SK-N-MC (cell line): ENCODE data around the gene ODF4.

ENCODE experiments used
- DNase-seq: peaks from one replicate; pipeline ENCODE4 v3.0.0-alpha.2; 2011; ENCODE audit warnings: low read depth, low spot score
- H3K27ac ChIP-seq: fragments of 200-600 bp; sonication (generic); 2 replicates; pipeline ENCODE4 v1.5.1; 2016; ENCODE audit warnings: mixed run types
- H3K36me3 ChIP-seq: fragments of 200-600 bp; sonication (generic); 2 replicates; pipeline ENCODE4 v1.6.1; 2017; ENCODE audit warnings: antibody characterized with exemption, low read length, mixed read lengths; ENCODE audit not compliant: insufficient read depth
- H3K4me3 ChIP-seq: fragments of 200-600 bp; sonication (generic); 2 replicates; pipeline ENCODE4 v1.5.1; 2016
- H3K9ac ChIP-seq: fragments of 200-600 bp; sonication (generic); 2 replicates; pipeline ENCODE4 v1.8.0; 2017; ENCODE audit warnings: mixed run types, mixed read lengths; ENCODE audit not compliant: insufficient read length
- H3K9me3 ChIP-seq: fragments of 200-600 bp; sonication (generic); 2 replicates; pipeline ENCODE4 v1.6.1; 2017; ENCODE audit warnings: low read depth, mild to moderate bottlenecking, antibody characterized with exemption, low read length, moderate library complexity, mixed read lengths
- EZH2 ChIP-seq: fragments of 200-600 bp; sonication (generic); IDR thresholded peaks from one replicate; pipeline ENCODE4 v1.6.1; 2017; ENCODE audit warnings: antibody characterized with exemption
- FOXP2 ChIP-seq: optimal IDR thresholded peaks from 2 replicates; pipeline ENCODE3; 2011; ENCODE audit warnings: mild to moderate bottlenecking, moderate library complexity; ENCODE audit not compliant: insufficient read depth; ENCODE audit errors: extremely low read length, control extremely low read depth
- POLR2AphosphoS5 ChIP-seq: IDR thresholded peaks from 2 replicates; pipeline ENCODE4 v1.6.1; 2012; ENCODE audit warnings: mild to moderate bottlenecking, low read depth, low read length, borderline replicate concordance

Gene ODF4

DNA sequence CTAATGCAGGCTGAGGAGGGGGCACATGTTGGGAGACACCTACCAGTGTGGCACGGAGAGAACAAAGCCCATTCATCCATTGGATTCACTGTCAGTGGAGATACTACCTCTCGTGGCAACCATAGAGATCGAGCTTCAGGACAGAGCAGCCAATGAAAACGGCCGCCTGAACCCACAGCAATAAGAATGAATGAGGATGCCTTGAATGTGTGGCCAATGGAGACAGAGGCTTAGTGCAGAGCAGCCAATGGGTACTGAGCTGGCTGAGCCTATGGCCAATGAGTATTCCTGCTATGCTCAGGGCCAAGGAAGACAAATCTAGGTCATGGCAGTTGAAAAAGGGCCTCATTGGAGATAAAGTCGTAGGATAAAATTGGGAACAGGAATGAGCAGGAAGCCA lies 18.6 kb upstream of the ODF4 start:
- Histone ChIP-seq H3K36me3 (no peaks in the 10 kb centered on the region), H3K4me3 (no peak overlapping the region), H3K9ac (no peak overlapping the region), H3K9me3 (no peaks in the 10 kb centered on the region), H3K27ac (no peak overlapping the region)
- no peak for DNase-seq
- no peak for TF ChIP-seq EZH2
- TF ChIP-seq POLR2AphosphoS5: no peak
- TF ChIP-seq FOXP2: no peak

DNA sequence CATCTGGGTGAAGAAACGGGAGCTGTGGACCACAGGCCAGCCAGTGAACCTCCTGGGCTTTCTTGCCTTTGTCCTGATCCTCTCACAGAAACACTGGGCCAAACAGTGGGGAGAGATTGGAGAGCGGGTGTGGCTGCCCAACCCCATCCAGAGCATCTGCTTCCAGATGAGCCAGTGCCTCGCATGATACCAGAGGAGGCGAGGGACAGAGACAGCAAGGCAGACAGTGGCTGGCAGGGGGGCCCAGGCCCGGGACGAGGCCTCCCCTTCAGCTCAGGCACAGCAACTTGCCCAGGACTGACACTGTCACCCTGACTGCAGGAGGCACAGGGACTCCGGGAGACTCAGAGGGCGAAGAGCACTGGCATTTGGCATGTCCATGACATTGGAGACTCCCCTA lies 17.6 kb upstream of the ODF4 start:
- no peak overlapping the region for H3K9ac ChIP-seq
- no peak overlapping the region for H3K4me3 ChIP-seq
- H3K27ac ChIP-seq: no peak overlapping the region
- no peak for DNase-seq
- TF ChIP-seq EZH2: no peak
- no peak for TF ChIP-seq FOXP2
- no peak for TF ChIP-seq POLR2AphosphoS5
- no peaks in the 10 kb centered on the region for H3K9me3 ChIP-seq
- H3K36me3 ChIP-seq: no peaks in the 10 kb centered on the region

- no peak for DNase-seq
Observed at GRCh38 chr17:8324132-8324531, 15.5 kb upstream of the ODF4 start.

DNA sequence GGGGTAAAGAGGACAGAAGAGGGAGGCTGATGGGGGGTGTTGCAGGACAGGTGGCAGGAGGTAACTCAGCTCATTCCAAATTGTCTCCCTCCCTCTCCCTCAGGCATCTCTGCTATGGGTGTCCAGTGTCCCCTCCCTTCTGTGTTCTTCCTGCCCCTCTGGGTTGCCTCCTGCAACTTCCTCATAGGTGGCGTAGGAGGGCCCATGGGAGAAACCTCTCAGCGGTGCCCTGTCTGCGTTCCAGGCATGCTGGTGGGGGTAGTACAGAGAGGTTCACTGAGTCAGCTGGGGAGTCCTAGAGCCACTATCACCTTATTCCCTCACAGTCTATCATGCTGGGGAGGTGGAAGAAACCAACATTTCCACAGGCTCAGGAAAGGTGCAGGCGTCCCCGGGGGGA lies 14.7 kb upstream of the ODF4 start:
- DNase-seq: no peak
- no peak for TF ChIP-seq POLR2AphosphoS5
- no peak for TF ChIP-seq FOXP2
- no peak for TF ChIP-seq EZH2
- no peaks in the 10 kb centered on the region for H3K9me3 ChIP-seq
- H3K4me3 ChIP-seq: no peak overlapping the region
- no peak overlapping the region for H3K9ac ChIP-seq
- H3K36me3 ChIP-seq: no peaks in the 10 kb centered on the region
- H3K27ac ChIP-seq: no peak overlapping the region

More at GRCh38 chr17:8324132-8324531, 15.5 kb upstream of the ODF4 start:
- Histone ChIP-seq H3K9ac (no peak overlapping the region), H3K27ac (no peak overlapping the region), H3K36me3 (no peaks in the 10 kb centered on the region), H3K4me3 (no peak overlapping the region), H3K9me3 (no peaks in the 10 kb centered on the region)
- TF ChIP-seq FOXP2 (no peak), EZH2 (no peak), POLR2AphosphoS5 (no peak)

DNA sequence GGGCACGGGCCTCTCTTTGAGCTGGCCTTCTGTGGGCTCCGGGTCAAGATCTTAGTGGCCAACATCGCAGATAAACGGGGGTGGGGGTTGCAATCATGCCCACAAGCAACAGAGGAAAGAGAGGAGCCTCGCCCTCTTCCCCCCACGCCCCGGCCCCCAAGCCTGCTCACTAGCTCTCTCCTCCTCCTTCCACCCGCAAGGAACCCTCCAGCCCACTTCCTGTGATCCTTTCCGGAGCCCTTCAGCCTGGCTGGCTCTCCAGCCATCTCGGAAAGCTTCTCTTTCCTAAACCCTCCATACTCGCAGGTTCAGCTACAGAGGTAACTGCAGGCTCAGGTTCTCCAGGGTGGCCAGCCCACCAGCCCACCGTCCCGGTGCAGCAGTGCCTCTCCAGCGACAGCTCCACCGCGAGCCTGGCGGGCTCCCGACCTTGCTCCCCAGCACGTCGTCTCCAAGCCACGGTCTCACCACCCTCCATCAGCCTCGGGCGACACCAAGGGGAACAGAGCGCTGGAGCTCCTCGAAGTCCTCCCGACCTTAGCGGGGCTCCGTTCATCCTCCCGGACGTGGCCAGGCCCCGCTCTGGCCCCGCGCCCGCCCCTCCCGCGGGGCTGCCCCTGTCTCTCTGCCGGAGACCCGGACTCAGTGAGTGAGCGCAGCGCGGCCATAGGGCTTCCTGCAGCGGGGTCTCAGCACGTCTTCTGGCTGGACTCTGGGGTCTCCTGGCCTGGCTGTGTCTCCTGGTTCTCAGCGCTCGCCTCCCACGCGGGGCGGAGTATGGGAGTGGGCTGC lies 12.9 kb upstream of the ODF4 start:
- no peak overlapping the region for H3K9ac ChIP-seq
- TF ChIP-seq POLR2AphosphoS5 (no peak), EZH2 (no peak), FOXP2 (no peak)
- DNase-seq: no peak
- no peaks in the 10 kb centered on the region for H3K36me3 ChIP-seq
- H3K9me3 ChIP-seq: no peaks in the 10 kb centered on the region
- H3K27ac ChIP-seq: no peak overlapping the region
- H3K4me3 ChIP-seq: no peak overlapping the region

DNA sequence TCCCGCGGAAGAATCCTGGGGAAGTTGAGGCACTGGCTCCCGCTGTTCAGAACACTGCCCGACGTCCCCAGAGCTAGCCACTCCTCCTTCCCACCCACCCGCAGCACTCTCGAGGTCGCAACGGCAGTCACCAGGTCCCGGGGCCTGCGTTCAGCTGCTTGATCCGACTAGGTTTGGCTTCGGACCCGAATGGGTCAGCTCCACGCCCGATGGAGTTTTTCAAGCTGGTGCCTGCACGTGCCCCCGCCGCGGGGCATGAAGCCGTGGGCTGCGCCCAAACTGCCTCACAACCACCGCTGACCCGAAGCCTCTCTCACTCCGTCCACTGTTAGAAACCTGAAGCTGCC lies 12.4 kb upstream of the ODF4 start:
- H3K9me3 ChIP-seq: no peaks in the 10 kb centered on the region
- H3K27ac ChIP-seq: no peak overlapping the region
- no peak overlapping the region for H3K9ac ChIP-seq
- H3K36me3 ChIP-seq: no peaks in the 10 kb centered on the region
- TF ChIP-seq EZH2 (no peak), POLR2AphosphoS5 (no peak), FOXP2 (no peak)
- no peak overlapping the region for H3K4me3 ChIP-seq
- DNase-seq: no peak

DNA sequence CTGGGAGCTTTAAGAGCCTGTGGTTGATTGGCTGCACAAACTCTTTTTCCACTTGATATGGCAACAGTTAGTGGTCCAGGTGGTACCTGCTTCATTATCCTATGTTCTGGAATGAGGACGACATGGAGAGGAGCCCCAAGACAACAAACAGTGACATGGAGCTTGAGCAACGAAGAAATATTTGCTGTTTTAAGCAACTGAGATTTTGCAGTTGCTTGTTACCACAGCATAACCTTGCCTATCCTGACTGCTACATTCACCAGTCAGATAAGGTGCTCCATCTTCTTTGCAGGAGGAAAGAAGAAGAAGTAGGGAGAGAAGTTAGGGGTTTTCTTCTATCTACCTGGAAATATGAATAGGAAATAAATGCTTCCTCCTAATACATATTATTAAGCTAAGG lies 7.5 kb upstream of the ODF4 start:
- Histone ChIP-seq H3K36me3 (no peaks in the 10 kb centered on the region), H3K4me3 (no peak overlapping the region), H3K27ac (no peak overlapping the region), H3K9me3 (no peaks in the 10 kb centered on the region), H3K9ac (no peak overlapping the region)
- no peak for DNase-seq
- no peak for TF ChIP-seq EZH2
- no peak for TF ChIP-seq POLR2AphosphoS5
- TF ChIP-seq FOXP2: no peak

DNA sequence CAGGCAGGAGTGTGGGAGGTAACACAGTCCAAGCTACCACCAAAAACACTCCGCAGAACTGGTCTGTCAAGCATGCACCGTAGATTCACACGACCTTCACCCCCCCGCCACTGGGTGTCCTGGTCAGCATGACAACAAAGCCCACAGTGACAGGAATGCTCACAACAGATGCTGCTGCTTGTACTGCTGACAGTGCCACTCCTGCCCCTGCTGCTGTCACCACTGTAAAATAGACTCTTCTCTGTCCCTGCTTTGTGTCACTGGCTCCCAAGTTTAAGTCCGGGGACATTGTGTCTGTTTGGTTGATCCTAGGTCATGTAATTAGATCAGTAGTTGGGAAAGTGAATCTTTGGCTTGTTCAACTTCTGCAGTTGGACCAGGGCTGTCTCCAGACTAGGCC lies 7.0 kb upstream of the ODF4 start:
- Histone ChIP-seq H3K9me3 (no peaks in the 10 kb centered on the region), H3K9ac (no peak overlapping the region), H3K36me3 (no peaks in the 10 kb centered on the region), H3K27ac (no peak overlapping the region), H3K4me3 (no peak overlapping the region)
- TF ChIP-seq FOXP2 (no peak), EZH2 (no peak), POLR2AphosphoS5 (no peak)
- DNase-seq: no peak

DNA sequence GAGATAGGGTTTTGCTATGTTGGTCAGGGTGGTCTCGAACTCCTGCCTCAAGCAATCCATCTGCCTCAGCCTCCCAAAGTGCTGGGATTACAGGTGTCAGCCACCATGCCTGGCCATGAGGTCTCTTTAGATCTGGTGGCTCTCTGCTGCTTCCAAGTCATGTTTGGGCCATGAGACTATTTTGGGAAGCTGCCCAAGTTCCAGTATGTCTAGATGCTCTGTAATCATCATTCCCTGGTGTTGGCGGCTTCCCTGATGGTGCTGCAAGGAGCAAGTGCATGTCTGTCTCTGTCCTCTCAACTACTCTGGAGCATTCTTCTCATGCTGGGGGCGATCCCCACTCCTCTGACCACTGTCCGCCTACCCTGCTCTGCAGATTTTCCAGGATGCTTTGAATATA lies 6.4 kb upstream of the ODF4 start:
- Histone ChIP-seq H3K9me3 (no peaks in the 10 kb centered on the region), H3K36me3 (no peaks in the 10 kb centered on the region), H3K9ac (no peak overlapping the region), H3K27ac (no peak overlapping the region), H3K4me3 (no peak overlapping the region)
- no peak for DNase-seq
- no peak for TF ChIP-seq POLR2AphosphoS5
- TF ChIP-seq FOXP2: no peak
- TF ChIP-seq EZH2: no peak
